GM21515 (cell line): ENCODE data around the gene SLC9C1.
A peak's percentile ranks its signal among the peaks of the same experiment; 100 is the strongest.

ENCODE experiments used
- ATAC-seq: cut with Tn5 transposase; IDR thresholded peaks from one replicate; pipeline ENCODE4 v1.9.1; 2021; ENCODE audit not compliant: unreplicated experiment

SLC9C1 gene

GRCh38 chr3:112115806-112116383 is 178.1 kb downstream of the SLC9C1 start:
- ATAC-seq, result no peak

GRCh38 chr3:112115161-112115739 is 178.8 kb downstream of the SLC9C1 start:
- peak; percentile 26 for ATAC-seq

- ATAC-seq, result peak; percentile 30
Measured at GRCh38 chr3:112114576-112115160, 179.3 kb downstream of the SLC9C1 start.

GRCh38 chr3:112111785-112112402 is 182.1 kb downstream of the SLC9C1 start:
- ATAC-seq, result peak; percentile 56

- ATAC-seq, result no peak
Measured at GRCh38 chr3:112109322-112109721, 184.7 kb downstream of the SLC9C1 start.

GRCh38 chr3:112104774-112105173 is 189.2 kb downstream of the SLC9C1 start:
- no peak for ATAC-seq

GRCh38 chr3:112101916-112102315 is 192.1 kb downstream of the SLC9C1 start:
- no peak for ATAC-seq

GRCh38 chr3:112097378-112097777 is 196.6 kb downstream of the SLC9C1 start:
- no peak for ATAC-seq

- no peak for ATAC-seq
Measured at GRCh38 chr3:112096176-112096575, 197.8 kb downstream of the SLC9C1 start.

GRCh38 chr3:112095731-112096130 is 198.3 kb downstream of the SLC9C1 start:
- no peak for ATAC-seq

GRCh38 chr3:112093180-112093522 is 200.9 kb downstream of the SLC9C1 start:
- no peak for ATAC-seq

GRCh38 chr3:112092496-112093179 is 201.4 kb downstream of the SLC9C1 start:
- peak; percentile 60 for ATAC-seq

GRCh38 chr3:112090887-112091586 is 203.0 kb downstream of the SLC9C1 start:
- ATAC-seq, result no peak
